Neuron (in vitro differentiated cells): ENCODE results near the gene RDH11.
A peak's percentile ranks its signal among the peaks of the same experiment; 100 is the strongest.

Experiments
- H2AFZ ChIP-seq: one replicate; pipeline ENCODE4 v1.6.1; 2013; ENCODE audit warnings: low read depth, mild to moderate bottlenecking, inconsistent platforms, low read length, moderate library complexity
- H3K27me3 ChIP-seq: one replicate; pipeline ENCODE4 v1.6.1; 2013; ENCODE audit warnings: low read length; ENCODE audit not compliant: insufficient read depth
- H3K36me3 ChIP-seq: one replicate; pipeline ENCODE4 v1.6.1; 2013; ENCODE audit warnings: low read length; ENCODE audit not compliant: insufficient read depth
- H3K4me1 ChIP-seq: one replicate; pipeline ENCODE4 v1.6.1; 2013; ENCODE audit warnings: low read length; ENCODE audit not compliant: insufficient read depth
- H3K4me3 ChIP-seq: 2 replicates; pipeline ENCODE4 v1.5.1; 2013; ENCODE audit warnings: mild to moderate bottlenecking, low read length, moderate library complexity
- H3K9me3 ChIP-seq: one replicate; pipeline ENCODE4 v1.6.1; 2013; ENCODE audit warnings: low read length

Gene RDH11

GRCh38 chr14:67695394-67695949 is at the start of gene RDH11:
Gene RDH11, minus strand, starts transcription at chr14:67695764. Its CDS starts 61 bp downstream, at chr14:67695703.
- H3K36me3 ChIP-seq, result peaks cover 27% of the 10 kb centered on the region
- peaks cover 6% of the 10 kb centered on the region for H3K4me1 ChIP-seq
- H3K4me3 ChIP-seq, result peak within 1 kb of the TSS; percentile 92
- peak within 1 kb of the TSS; percentile 62 for H2AFZ ChIP-seq
- H3K27me3 ChIP-seq, result no peaks in the 10 kb centered on the region
- no peaks in the 10 kb centered on the region for H3K9me3 ChIP-seq

- H3K36me3 ChIP-seq, result peaks cover 16% of the 10 kb centered on the region
- H3K4me1 ChIP-seq, result no peaks in the 10 kb centered on the region
- H3K9me3 ChIP-seq, result no peaks in the 10 kb centered on the region
- no peaks in the 10 kb centered on the region for H3K27me3 ChIP-seq
- H2AFZ ChIP-seq, result no peak overlapping the region
- no peak overlapping the region for H3K4me3 ChIP-seq
Measured at GRCh38 chr14:67744046-67744445, 48.5 kb upstream of the RDH11 start.

GRCh38 chr14:67738740-67739504 is 43.4 kb upstream of the RDH11 start:
- H3K9me3 ChIP-seq, result no peaks in the 10 kb centered on the region
- H3K36me3 ChIP-seq, result no peaks in the 10 kb centered on the region
- H2AFZ ChIP-seq, result no peak overlapping the region
- H3K27me3 ChIP-seq, result no peaks in the 10 kb centered on the region
- H3K4me1 ChIP-seq, result no peaks in the 10 kb centered on the region
- H3K4me3 ChIP-seq, result no peak overlapping the region

GRCh38 chr14:67736771-67737170 is 41.2 kb upstream of the RDH11 start:
- no peak overlapping the region for H3K4me3 ChIP-seq
- H2AFZ ChIP-seq, result no peak overlapping the region
- H3K27me3 ChIP-seq, result no peaks in the 10 kb centered on the region
- H3K36me3 ChIP-seq, result no peaks in the 10 kb centered on the region
- no peaks in the 10 kb centered on the region for H3K9me3 ChIP-seq
- H3K4me1 ChIP-seq, result no peaks in the 10 kb centered on the region

GRCh38 chr14:67735336-67736147 is 40.0 kb upstream of the RDH11 start:
- H3K27me3 ChIP-seq, result no peaks in the 10 kb centered on the region
- H2AFZ ChIP-seq, result no peak overlapping the region
- H3K9me3 ChIP-seq, result no peaks in the 10 kb centered on the region
- no peak overlapping the region for H3K4me3 ChIP-seq
- no peaks in the 10 kb centered on the region for H3K36me3 ChIP-seq
- no peaks in the 10 kb centered on the region for H3K4me1 ChIP-seq

GRCh38 chr14:67734675-67735074 is 39.1 kb upstream of the RDH11 start:
- Histone ChIP-seq H3K36me3 (no peaks in the 10 kb centered on the region), H3K4me3 (no peak overlapping the region), H3K9me3 (no peaks in the 10 kb centered on the region), H3K4me1 (no peaks in the 10 kb centered on the region), H3K27me3 (no peaks in the 10 kb centered on the region), H2AFZ (no peak overlapping the region)

GRCh38 chr14:67733616-67734015 is 38.1 kb upstream of the RDH11 start:
- H3K36me3 ChIP-seq, result no peaks in the 10 kb centered on the region
- no peaks in the 10 kb centered on the region for H3K4me1 ChIP-seq
- no peak overlapping the region for H2AFZ ChIP-seq
- H3K4me3 ChIP-seq, result no peak overlapping the region
- no peaks in the 10 kb centered on the region for H3K9me3 ChIP-seq
- no peaks in the 10 kb centered on the region for H3K27me3 ChIP-seq

- no peaks in the 10 kb centered on the region for H3K36me3 ChIP-seq
- peak overlapping the region; percentile 28 for H2AFZ ChIP-seq
- no peaks in the 10 kb centered on the region for H3K4me1 ChIP-seq
- H3K27me3 ChIP-seq, result no peaks in the 10 kb centered on the region
- H3K9me3 ChIP-seq, result peaks cover 3% of the 10 kb centered on the region
- no peak overlapping the region for H3K4me3 ChIP-seq
Measured at GRCh38 chr14:67729072-67729885, 33.7 kb upstream of the RDH11 start.

GRCh38 chr14:67728258-67728657 is 32.7 kb upstream of the RDH11 start:
- H3K9me3 ChIP-seq, result peaks cover 3% of the 10 kb centered on the region
- H2AFZ ChIP-seq, result no peak overlapping the region
- H3K36me3 ChIP-seq, result no peaks in the 10 kb centered on the region
- H3K4me1 ChIP-seq, result no peaks in the 10 kb centered on the region
- no peaks in the 10 kb centered on the region for H3K27me3 ChIP-seq
- no peak overlapping the region for H3K4me3 ChIP-seq

- H2AFZ ChIP-seq, result no peak overlapping the region
- H3K9me3 ChIP-seq, result peaks cover 3% of the 10 kb centered on the region
- H3K36me3 ChIP-seq, result no peaks in the 10 kb centered on the region
- H3K4me3 ChIP-seq, result no peak overlapping the region
- no peaks in the 10 kb centered on the region for H3K4me1 ChIP-seq
- H3K27me3 ChIP-seq, result peaks cover 4% of the 10 kb centered on the region
Measured at GRCh38 chr14:67727361-67727760, 31.8 kb upstream of the RDH11 start.

GRCh38 chr14:67725171-67725570 is 29.6 kb upstream of the RDH11 start:
- Histone ChIP-seq H3K4me3 (no peak overlapping the region), H2AFZ (no peak overlapping the region), H3K4me1 (no peaks in the 10 kb centered on the region), H3K36me3 (no peaks in the 10 kb centered on the region), H3K9me3 (peaks cover 3% of the 10 kb centered on the region), H3K27me3 (peaks cover 4% of the 10 kb centered on the region)

- H3K36me3 ChIP-seq, result no peaks in the 10 kb centered on the region
- H2AFZ ChIP-seq, result no peak overlapping the region
- no peaks in the 10 kb centered on the region for H3K4me1 ChIP-seq
- no peak overlapping the region for H3K4me3 ChIP-seq
- peaks cover 4% of the 10 kb centered on the region for H3K27me3 ChIP-seq
- peaks cover 3% of the 10 kb centered on the region for H3K9me3 ChIP-seq
Measured at GRCh38 chr14:67722293-67722692, 26.7 kb upstream of the RDH11 start.
